GM06990 (cell line): ENCODE results near the gene TSR2.

Experiments used
- DNase-seq: peaks from one replicate; pipeline ENCODE4 v3.0.0-alpha.2; 2011; ENCODE audit not compliant: insufficient read length; ENCODE audit errors: extremely low read depth
- H3K27me3 ChIP-seq: replicated peaks from 2 replicates; pipeline ENCODE4 v1.6.0; 2011; ENCODE audit warnings: low read length; ENCODE audit not compliant: control insufficient read depth, insufficient read depth
- H3K36me3 ChIP-seq: 2 replicates; pipeline ENCODE4 v1.5.1; 2011; ENCODE audit warnings: low read length; ENCODE audit not compliant: control insufficient read depth, insufficient read depth
- H3K4me3 ChIP-seq: replicated peaks from 2 replicates; pipeline ENCODE4 v1.5.1; 2011; ENCODE audit warnings: low read depth, mild to moderate bottlenecking, control low read depth, low read length
- CTCF ChIP-seq: IDR thresholded peaks from 2 replicates; pipeline ENCODE4 v1.5.1; 2011; ENCODE audit warnings: low read length, control low read depth, mild to moderate bottlenecking, inconsistent platforms; ENCODE audit not compliant: insufficient read depth, poor library complexity, severe bottlenecking

The TSR2 gene

GRCh38 chrX:54494166-54494988 lies 54.2 kb downstream of the TSR2 start:
- H3K4me3 ChIP-seq, result no peak overlapping the region
- DNase-seq, result no peak
- H3K27me3 ChIP-seq, result no peaks in the 10 kb centered on the region
- no peaks in the 10 kb centered on the region for H3K36me3 ChIP-seq
- no peak for TF ChIP-seq CTCF
